Natural killer cell (primary cell): ENCODE results near the gene TRAF2. TPM values are rescaled to one million over a fixed set of nuclear protein-coding genes. Genes with fewer than 3 reads are reported as not detected.

Experiments used
- ATAC-seq, 3 donors: fragments of 150-1000 bp in 2 of 3; fragments of 200-7000 bp in 1 of 3; cut with Tn5 transposase; 1 replicate in 1 of 3; 2 replicates in 2 of 3; pipeline ENCODE4 v1.10.0; 2021; ENCODE audit warnings: mild to moderate bottlenecking in 2 of 3, moderate library complexity in 2 of 3
- DNase-seq, 2 donors: peaks; one replicate each; pipeline versions ENCODE4 v3.0.0 to v3.0.0-alpha.2; 2013 to 2021; ENCODE audit warnings: mixed read lengths in 1 of 2
- H3K27ac ChIP-seq: one replicate; pipeline ENCODE4 v1.5.1; 2013; ENCODE audit warnings: mild to moderate bottlenecking, low read length
- H3K27me3 ChIP-seq: one replicate; pipeline ENCODE4 v1.6.1; 2013; ENCODE audit warnings: low read length; ENCODE audit not compliant: control insufficient read depth, insufficient read depth
- H3K36me3 ChIP-seq: one replicate; pipeline ENCODE4 v1.6.1; 2013; ENCODE audit warnings: low read length; ENCODE audit not compliant: control insufficient read depth, insufficient read depth
- H3K4me1 ChIP-seq: one replicate; pipeline ENCODE4 v1.6.1; 2013; ENCODE audit warnings: low read length; ENCODE audit not compliant: control insufficient read depth, insufficient read depth
- H3K4me3 ChIP-seq: one replicate; pipeline ENCODE4 v1.5.1; 2013; ENCODE audit warnings: low read length
- H3K9me3 ChIP-seq: one replicate; pipeline ENCODE4 v1.6.1; 2013; ENCODE audit warnings: low read length; ENCODE audit not compliant: control insufficient read depth, insufficient read depth
- H3K27ac Mint-ChIP-seq, 2 donors: one replicate each; pipeline ENCODE4 v1.8.0; 2022; ENCODE audit warnings: mild to moderate bottlenecking in 2 of 2, mixed read lengths in 2 of 2, moderate library complexity in 1 of 2
- H3K27me3 Mint-ChIP-seq, 2 donors: one replicate each; pipeline ENCODE4 v1.8.0; 2022; ENCODE audit warnings: low read depth in 2 of 2, mixed read lengths in 2 of 2
- H3K36me3 Mint-ChIP-seq: one replicate; pipeline ENCODE4 v1.8.0; 2022; ENCODE audit warnings: mixed read lengths
- H3K4me1 Mint-ChIP-seq, 2 donors: one replicate each; pipeline ENCODE4 v1.8.0; 2022; ENCODE audit warnings: mixed read lengths in 2 of 2
- H3K4me3 Mint-ChIP-seq: one replicate; pipeline ENCODE4 v1.8.0; 2022; ENCODE audit warnings: mild to moderate bottlenecking, moderate library complexity, mixed read lengths
- H3K9me3 Mint-ChIP-seq, 2 donors: one replicate each; pipeline ENCODE4 v1.8.0; 2022; ENCODE audit warnings: mixed read lengths in 2 of 2
- WGBS: methylation state at CpG from one replicate; pipeline ENCODE4 v1.1.7; 2013; ENCODE audit warnings: missing lambda C conversion rate; ENCODE audit not compliant: insufficient coverage; 5-methylcytosine and 5-hydroxymethylcytosine counted together
- intact Hi-C: fragments of 100-400 bp; cut with micrococcal nuclease; formaldehyde crosslinking; loops from one replicate; pipeline ENCODE4 v1.14.2; 2022
- total RNA-seq, 4 donors: library from RNA; stranded (reverse); fragments of 120-200 nt in 1 of 4; gene quantifications; one replicate each; pipeline versions ENCODE4 v1.2.3 to v1.2.4, GENCODE V29; 2013 to 2022
- TF ChIP-seq, protein P1 (sequence below): fragments of 200-600 bp; IDR thresholded peaks from one replicate; pipeline ENCODE4 v1.8.0; 2022; ENCODE audit warnings: antibody characterized with exemption

TRAF2 gene
- total RNA-seq, 3 donors from 2014 or later (not counting 1 experiment from before 2014, with no cell fraction given) = 17.4 to 35.5 (median 25.0) TPM

GRCh38 chr9:136926154-136926704, 39.9 kb downstream of the TRAF2 start:
- no peaks in the 10 kb centered on the region for H3K27me3 ChIP-seq
- peaks cover 0 to 10% of the 10 kb centered on the region in 2 donors for H3K4me1 Mint-ChIP-seq
- H3K36me3 ChIP-seq = peaks cover 30% of the 10 kb centered on the region
- DNase-seq = no peak
- H3K27ac Mint-ChIP-seq = no peak overlapping the region
- TF ChIP-seq, protein P1, sequence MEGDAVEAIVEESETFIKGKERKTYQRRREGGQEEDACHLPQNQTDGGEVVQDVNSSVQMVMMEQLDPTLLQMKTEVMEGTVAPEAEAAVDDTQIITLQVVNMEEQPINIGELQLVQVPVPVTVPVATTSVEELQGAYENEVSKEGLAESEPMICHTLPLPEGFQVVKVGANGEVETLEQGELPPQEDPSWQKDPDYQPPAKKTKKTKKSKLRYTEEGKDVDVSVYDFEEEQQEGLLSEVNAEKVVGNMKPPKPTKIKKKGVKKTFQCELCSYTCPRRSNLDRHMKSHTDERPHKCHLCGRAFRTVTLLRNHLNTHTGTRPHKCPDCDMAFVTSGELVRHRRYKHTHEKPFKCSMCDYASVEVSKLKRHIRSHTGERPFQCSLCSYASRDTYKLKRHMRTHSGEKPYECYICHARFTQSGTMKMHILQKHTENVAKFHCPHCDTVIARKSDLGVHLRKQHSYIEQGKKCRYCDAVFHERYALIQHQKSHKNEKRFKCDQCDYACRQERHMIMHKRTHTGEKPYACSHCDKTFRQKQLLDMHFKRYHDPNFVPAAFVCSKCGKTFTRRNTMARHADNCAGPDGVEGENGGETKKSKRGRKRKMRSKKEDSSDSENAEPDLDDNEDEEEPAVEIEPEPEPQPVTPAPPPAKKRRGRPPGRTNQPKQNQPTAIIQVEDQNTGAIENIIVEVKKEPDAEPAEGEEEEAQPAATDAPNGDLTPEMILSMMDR = no peak
- H3K4me3 Mint-ChIP-seq = no peak overlapping the region
- no peaks in the 10 kb centered on the region for H3K9me3 ChIP-seq
- no peaks in the 10 kb centered on the region for H3K4me1 ChIP-seq
- H3K27ac ChIP-seq = no peak overlapping the region
- H3K27me3 Mint-ChIP-seq = no peaks in the 10 kb centered on the region
- H3K9me3 Mint-ChIP-seq = no peaks in the 10 kb centered on the region
- H3K4me3 ChIP-seq = no peak overlapping the region
- intact Hi-C loops = no loop called here
- H3K36me3 Mint-ChIP-seq = no peaks in the 10 kb centered on the region
- 90% methylated on average over 9 of the region's 9 CpGs for WGBS
- ATAC-seq = no peak

- no peak overlapping the region for H3K4me3 ChIP-seq
- TF ChIP-seq, protein P1 = no peak
- no peaks in the 10 kb centered on the region for H3K4me1 ChIP-seq
- no peak for DNase-seq
- H3K27ac ChIP-seq = no peak overlapping the region
- H3K9me3 ChIP-seq = no peaks in the 10 kb centered on the region
- H3K36me3 Mint-ChIP-seq = no peaks in the 10 kb centered on the region
- H3K36me3 ChIP-seq = peaks cover 26% of the 10 kb centered on the region
- H3K4me3 Mint-ChIP-seq = no peak overlapping the region
- no peaks in the 10 kb centered on the region for H3K9me3 Mint-ChIP-seq
- no peak overlapping the region for H3K27ac Mint-ChIP-seq
- whole genome bisulfite sequencing = 96% methylated on average over 13 of the region's 13 CpGs
- peaks cover 0 to 10% of the 10 kb centered on the region in 2 donors for H3K4me1 Mint-ChIP-seq
- no peaks in the 10 kb centered on the region for H3K27me3 Mint-ChIP-seq
- intact Hi-C loops = no loop called here
- no peaks in the 10 kb centered on the region for H3K27me3 ChIP-seq
- no peak for ATAC-seq
These were observed 40.4 kb downstream of the TRAF2 start for GRCh38 chr9:136926749-136927148.

DNA sequence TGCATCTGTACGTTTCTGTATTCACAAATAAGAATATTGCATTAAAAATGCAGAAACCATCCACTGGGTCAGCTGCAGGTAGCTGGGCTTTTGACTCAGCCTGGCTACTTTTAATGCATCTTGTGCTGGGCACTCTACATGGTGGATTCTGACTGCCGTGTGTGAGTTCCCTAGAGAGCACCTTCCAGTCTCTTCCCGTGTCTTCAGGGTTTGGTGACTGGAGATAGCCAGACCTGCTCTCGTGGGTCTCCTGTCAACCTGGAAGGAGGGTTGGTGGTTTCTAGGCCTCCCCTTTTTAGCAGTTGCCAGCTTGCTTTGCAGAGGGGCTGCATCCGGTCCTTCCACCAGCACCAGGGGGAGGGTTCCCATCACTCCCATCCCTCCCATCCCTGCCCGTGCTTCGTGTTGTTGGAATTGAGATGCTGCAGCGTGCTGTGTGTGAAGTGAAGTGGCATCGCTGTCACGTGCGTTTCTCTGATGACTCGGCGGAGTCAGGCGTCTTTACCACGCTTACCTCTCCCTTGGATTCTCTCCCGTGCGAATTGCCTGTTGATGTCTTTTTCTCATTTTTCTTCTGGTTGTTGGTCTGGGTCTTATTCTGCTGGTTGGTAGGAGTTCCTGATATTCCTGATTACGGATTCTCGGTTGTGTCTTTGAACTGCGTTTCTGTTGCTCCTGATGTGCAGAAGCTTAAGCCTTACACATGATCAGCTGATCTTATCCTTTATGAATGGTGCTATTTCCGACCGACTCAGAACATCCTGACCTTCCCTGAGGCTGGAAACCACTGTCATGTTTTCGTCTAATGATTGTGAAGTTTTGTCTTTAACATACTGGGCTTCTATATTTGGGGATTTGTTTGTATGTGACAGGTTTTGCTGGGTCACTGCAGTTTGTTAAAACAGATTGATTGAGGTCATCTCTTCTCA, 41.3 kb downstream of the TRAF2 start:
- Histone ChIP-seq H3K4me3 (no peak overlapping the region), H3K27ac (no peak overlapping the region), H3K4me1 (no peaks in the 10 kb centered on the region), H3K9me3 (no peaks in the 10 kb centered on the region), H3K36me3 (peaks cover 18% of the 10 kb centered on the region), H3K27me3 (no peaks in the 10 kb centered on the region)
- TF ChIP-seq, protein P1 = no peak
- intact Hi-C loops = no loop called here
- no peaks in the 10 kb centered on the region for H3K27me3 Mint-ChIP-seq
- H3K36me3 Mint-ChIP-seq = no peaks in the 10 kb centered on the region
- ATAC-seq (no peak), DNase-seq (no peak)
- peak overlapping the region in 1 of 2 donors; percentile 65 for H3K27ac Mint-ChIP-seq
- H3K4me1 Mint-ChIP-seq = peaks cover 0 to 10% of the 10 kb centered on the region in 2 donors
- 91% methylated on average over 23 of the region's 23 CpGs for WGBS
- H3K9me3 Mint-ChIP-seq = no peaks in the 10 kb centered on the region
- no peak overlapping the region for H3K4me3 Mint-ChIP-seq
